GM12875 (cell line): ENCODE data around the gene YAP1.

Experiments used
- H3K4me3 ChIP-seq: one replicate; pipeline ENCODE4 v1.5.1; 2011; ENCODE audit warnings: low read depth, low read length, control low read depth
- CTCF ChIP-seq: IDR thresholded peaks from 2 replicates; pipeline ENCODE4 v1.5.1; 2011; ENCODE audit warnings: low read depth, mild to moderate bottlenecking, control low read depth, inconsistent platforms, low read length, moderate library complexity, borderline replicate concordance; ENCODE audit not compliant: insufficient read depth

The YAP1 gene

GRCh38 chr11:102109896-102110760 is at the start of gene YAP1:
Gene YAP1, plus strand, starts transcription at chr11:102110447. Its CDS starts 402 bp downstream, at chr11:102110849.
- no peak for TF ChIP-seq CTCF
- H3K4me3 ChIP-seq: peak within 1 kb of the TSS; percentile 39

GRCh38 chr11:102061276-102061675 is 49.0 kb upstream of the YAP1 start:
- H3K4me3 ChIP-seq: no peak overlapping the region
- no peak for TF ChIP-seq CTCF

- no peak overlapping the region for H3K4me3 ChIP-seq
- no peak for TF ChIP-seq CTCF
Observed at GRCh38 chr11:102062106-102062505, 48.1 kb upstream of the YAP1 start.

- no peak overlapping the region for H3K4me3 ChIP-seq
- TF ChIP-seq CTCF: no peak
Observed at GRCh38 chr11:102064316-102064715, 45.9 kb upstream of the YAP1 start.

GRCh38 chr11:102070766-102071165 is 39.5 kb upstream of the YAP1 start:
- H3K4me3 ChIP-seq: no peak overlapping the region
- TF ChIP-seq CTCF: no peak

- H3K4me3 ChIP-seq: no peak overlapping the region
- no peak for TF ChIP-seq CTCF
Observed at GRCh38 chr11:102071497-102072472, 38.5 kb upstream of the YAP1 start.
